Measurements from ENCODE around the gene SDC3. TPM values are rescaled to one million over a fixed set of nuclear protein-coding genes. Genes with fewer than 3 reads are reported as not detected.

SDC3 gene
- total RNA-seq, 1 experiment from 2014 or later: 7.7 TPM

- peak; percentile 86 for DNase-seq (ENCODE audit: low spot score)
- TF ChIP-seq, protein P1, sequence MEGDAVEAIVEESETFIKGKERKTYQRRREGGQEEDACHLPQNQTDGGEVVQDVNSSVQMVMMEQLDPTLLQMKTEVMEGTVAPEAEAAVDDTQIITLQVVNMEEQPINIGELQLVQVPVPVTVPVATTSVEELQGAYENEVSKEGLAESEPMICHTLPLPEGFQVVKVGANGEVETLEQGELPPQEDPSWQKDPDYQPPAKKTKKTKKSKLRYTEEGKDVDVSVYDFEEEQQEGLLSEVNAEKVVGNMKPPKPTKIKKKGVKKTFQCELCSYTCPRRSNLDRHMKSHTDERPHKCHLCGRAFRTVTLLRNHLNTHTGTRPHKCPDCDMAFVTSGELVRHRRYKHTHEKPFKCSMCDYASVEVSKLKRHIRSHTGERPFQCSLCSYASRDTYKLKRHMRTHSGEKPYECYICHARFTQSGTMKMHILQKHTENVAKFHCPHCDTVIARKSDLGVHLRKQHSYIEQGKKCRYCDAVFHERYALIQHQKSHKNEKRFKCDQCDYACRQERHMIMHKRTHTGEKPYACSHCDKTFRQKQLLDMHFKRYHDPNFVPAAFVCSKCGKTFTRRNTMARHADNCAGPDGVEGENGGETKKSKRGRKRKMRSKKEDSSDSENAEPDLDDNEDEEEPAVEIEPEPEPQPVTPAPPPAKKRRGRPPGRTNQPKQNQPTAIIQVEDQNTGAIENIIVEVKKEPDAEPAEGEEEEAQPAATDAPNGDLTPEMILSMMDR (conservative IDR thresholded peaks at IDR 0.05; ENCODE audit: low read depth, low read length): peak; percentile 81
- no peak for TF ChIP-seq EZH2 (IDR thresholded peaks at IDR 0.05; ENCODE audit: borderline replicate concordance, low read depth, low read length, poor library complexity, severe bottlenecking)
- CTCF ChIA-PET: interaction anchor here (0.7 to 3.8 kb wide), 10 partner anchors 32 to 193 kb away, joined by 3 to 64 read pairs (median 4); no protein-coding TSS in a partner anchor
- H3K36me3 ChIP-seq (ENCODE audit: insufficient read depth, low read length, poor library complexity, severe bottlenecking): no peaks in the 10 kb centered on the region
- intact Hi-C loops (cut with micrococcal nuclease; ENCODE audit: unreplicated experiment): loop anchor here (1.0 to 5.0 kb wide), 4 partner anchors 107 to 192 kb away; no protein-coding TSS in a partner anchor
- peaks cover 8% of the 10 kb centered on the region for H3K4me1 ChIP-seq (ENCODE audit: insufficient read depth, low read length, poor library complexity, severe bottlenecking)
- POLR2A ChIA-PET (ENCODE audit: low non-redundant PET): interaction anchor here (0.7 kb wide), 1 partner anchor 840 kb away, joined by 3 read pairs; no protein-coding TSS in a partner anchor
- no TSS peak for BruUV-seq (replicated peaks)
- H3K27ac ChIP-seq (ENCODE audit: low read depth, low read length, poor library complexity, severe bottlenecking): no peak overlapping the region
- H3K27me3 ChIP-seq (replicated peaks; ENCODE audit: insufficient read depth, low read depth, low read length, poor library complexity): peaks cover 12% of the 10 kb centered on the region
- H3K4me3 ChIP-seq (ENCODE audit: low read depth, low read length, poor library complexity, severe bottlenecking): no peak overlapping the region
- no peaks in the 10 kb centered on the region for H3K9me3 ChIP-seq (ENCODE audit: low read depth, low read length, poor library complexity, severe bottlenecking)
These were observed 2.7 kb upstream of the SDC3 start for GRCh38 chr1:30911059-30911954.

GRCh38 chr1:30909365-30910068 lies 959 bp upstream of the SDC3 start:
- CTCF ChIA-PET: interaction anchor here (0.7 to 3.8 kb wide), 4 partner anchors 12 to 1051 kb away, joined by 6 to 64 read pairs (median 12); no protein-coding TSS in a partner anchor

DNA sequence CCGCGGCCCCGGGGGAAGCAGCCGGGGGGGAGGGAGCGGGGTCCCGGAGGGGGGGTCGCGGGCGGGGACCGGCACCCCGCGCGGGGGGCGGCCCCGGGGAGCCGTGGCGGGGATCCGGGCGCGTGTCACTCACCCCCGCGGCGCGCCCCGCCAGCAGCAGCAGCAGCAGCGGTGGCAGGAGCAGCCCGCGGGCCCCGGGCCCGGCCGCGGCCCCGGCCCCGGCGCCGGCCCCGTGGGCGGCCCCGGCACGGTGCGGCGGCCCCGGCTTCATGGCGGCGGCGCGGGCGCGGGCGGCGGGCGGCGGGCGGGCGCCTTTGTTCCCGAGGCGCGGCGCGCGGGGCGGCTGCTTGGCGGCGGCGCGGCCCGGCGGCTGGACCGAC lies 252 bp downstream of the SDC3 start:
- no peak for DNase-seq (ENCODE audit: low spot score)
- Histone ChIP-seq H3K9me3 (ENCODE audit: low read depth, low read length, poor library complexity, severe bottlenecking) (no peaks in the 10 kb centered on the region), H3K27ac (ENCODE audit: low read depth, low read length, poor library complexity, severe bottlenecking) (no peak overlapping the region), H3K4me3 (ENCODE audit: low read depth, low read length, poor library complexity, severe bottlenecking) (peak overlapping the region; percentile 41), H3K4me1 (ENCODE audit: insufficient read depth, low read length, poor library complexity, severe bottlenecking) (peaks cover 8% of the 10 kb centered on the region), H3K36me3 (ENCODE audit: insufficient read depth, low read length, poor library complexity, severe bottlenecking) (no peaks in the 10 kb centered on the region), H3K27me3 (replicated peaks; ENCODE audit: insufficient read depth, low read depth, low read length, poor library complexity) (peaks cover 12% of the 10 kb centered on the region)
- intact Hi-C loops (cut with micrococcal nuclease; ENCODE audit: unreplicated experiment): no loop called here
- ChIA-PET POLR2A (ENCODE audit: low non-redundant PET) (no interaction called here), CTCF (no interaction called here)
- BruUV-seq (replicated peaks): no TSS peak
- TF ChIP-seq, protein P1 (conservative IDR thresholded peaks at IDR 0.05; ENCODE audit: low read depth, low read length): no peak
- TF ChIP-seq EZH2 (IDR thresholded peaks at IDR 0.05; ENCODE audit: borderline replicate concordance, low read depth, low read length, poor library complexity, severe bottlenecking): no peak

More at GRCh38 chr1:30909365-30910068, 959 bp upstream of the SDC3 start:
- H3K27me3 ChIP-seq (replicated peaks; ENCODE audit: insufficient read depth, low read depth, low read length, poor library complexity): peaks cover 12% of the 10 kb centered on the region
- DNase-seq (ENCODE audit: low spot score): peak; percentile 58
- no peak overlapping the region for H3K4me3 ChIP-seq (ENCODE audit: low read depth, low read length, poor library complexity, severe bottlenecking)
- H3K27ac ChIP-seq (ENCODE audit: low read depth, low read length, poor library complexity, severe bottlenecking): no peak overlapping the region
- BruUV-seq (replicated peaks): no TSS peak
- no peak for TF ChIP-seq EZH2 (IDR thresholded peaks at IDR 0.05; ENCODE audit: borderline replicate concordance, low read depth, low read length, poor library complexity, severe bottlenecking)
- TF ChIP-seq, protein P1 (conservative IDR thresholded peaks at IDR 0.05; ENCODE audit: low read depth, low read length): no peak
- H3K4me1 ChIP-seq (ENCODE audit: insufficient read depth, low read length, poor library complexity, severe bottlenecking): peaks cover 8% of the 10 kb centered on the region
- H3K9me3 ChIP-seq (ENCODE audit: low read depth, low read length, poor library complexity, severe bottlenecking): no peaks in the 10 kb centered on the region
- intact Hi-C loops (cut with micrococcal nuclease; ENCODE audit: unreplicated experiment): loop anchor here (2.0 to 5.0 kb wide), 2 partner anchors 109 to 127 kb away; no protein-coding TSS in a partner anchor
- POLR2A ChIA-PET (ENCODE audit: low non-redundant PET): no interaction called here
- no peaks in the 10 kb centered on the region for H3K36me3 ChIP-seq (ENCODE audit: insufficient read depth, low read length, poor library complexity, severe bottlenecking)
